NCI-H69 (cell line): ENCODE results near the gene HSBP1.

Source experiments
- DNase-seq: peaks from one replicate; lab custom pipeline; 2025; lab: John Stamatoyannopoulos, UW

HSBP1 gene

GRCh38 chr16:83803811-83804210 is 4.0 kb upstream of the HSBP1 start:
- no peak for DNase-seq

GRCh38 chr16:83804366-83804765 is 3.4 kb upstream of the HSBP1 start:
- no peak for DNase-seq

- no peak for DNase-seq
These were observed 1.7 kb upstream of the HSBP1 start for GRCh38 chr16:83806036-83806435.

GRCh38 chr16:83806731-83807130 is 1.0 kb upstream of the HSBP1 start:
- no peak for DNase-seq

- no peak for DNase-seq
These were observed 460 bp upstream of the HSBP1 start for GRCh38 chr16:83807327-83807709.

GRCh38 chr16:83808573-83809014 is 816 bp downstream of the HSBP1 start:
- DNase-seq: no peak

- no peak for DNase-seq
These were observed 1.3 kb downstream of the HSBP1 start for GRCh38 chr16:83809092-83809491.

GRCh38 chr16:83810901-83811300 is 3.1 kb downstream of the HSBP1 start:
- no peak for DNase-seq

- DNase-seq: peak; percentile 80
These were observed 6.3 kb downstream of the HSBP1 start for GRCh38 chr16:83813823-83814658.

GRCh38 chr16:83814659-83814985 is 6.8 kb downstream of the HSBP1 start:
- no peak for DNase-seq

GRCh38 chr16:83817022-83817421 is 9.2 kb downstream of the HSBP1 start:
- DNase-seq: no peak

GRCh38 chr16:83818276-83818675 is 10.5 kb downstream of the HSBP1 start:
- no peak for DNase-seq

GRCh38 chr16:83819361-83819760 is 11.6 kb downstream of the HSBP1 start:
- DNase-seq: no peak

- peak; percentile 66 for DNase-seq
These were observed 18.6 kb downstream of the HSBP1 start for GRCh38 chr16:83826146-83826913.

- DNase-seq: no peak
These were observed 22.5 kb downstream of the HSBP1 start for GRCh38 chr16:83830091-83830768.

- DNase-seq: no peak
These were observed 23.1 kb downstream of the HSBP1 start for GRCh38 chr16:83830769-83831455.

GRCh38 chr16:83831456-83831987 is 23.7 kb downstream of the HSBP1 start:
- no peak for DNase-seq

- DNase-seq: no peak
These were observed 26.1 kb downstream of the HSBP1 start for GRCh38 chr16:83833921-83834320.

- DNase-seq: peak; percentile 44
These were observed 28.1 kb downstream of the HSBP1 start for GRCh38 chr16:83835586-83836566.

- DNase-seq: no peak
These were observed 29.8 kb downstream of the HSBP1 start for GRCh38 chr16:83837566-83837965.

GRCh38 chr16:83838151-83838550 is 30.4 kb downstream of the HSBP1 start:
- no peak for DNase-seq
